K562 (cell line): Measurements from ENCODE around the gene KLK5. TPM values are rescaled to one million over a fixed set of nuclear protein-coding genes. Genes with fewer than 3 reads are reported as not detected.

Experiments
- ATAC-seq: fragments of 200-7000 bp; cut with Tn5 transposase; 3 replicates; pipeline ENCODE4 v1.9.1; 2020; ENCODE audit warnings: moderate library complexity
- BruUV-seq: library from RNA; stranded (reverse); fragments of 400-500 nt; replicated peaks from 2 replicates; lab custom pipeline; 2021; lab: Mats Ljungman, UMichigan
- CTCF ChIA-PET: fragments of 300-600 bp; formaldehyde crosslinking; extraction: SDS; loops from one replicate; lab custom pipeline; 2021; ENCODE audit warnings: low intra/inter-chr PET ratio; lab: Yijun Ruan, JAX
- POLR2A ChIA-PET: fragments of 300-600, 350-650 bp; sonication (Branson Sonifier 250); formaldehyde crosslinking; extraction: SDS; loops from one replicate; lab custom pipeline; 2021; ENCODE audit warnings: antibody characterized with exemption, inconsistent platforms; lab: Yijun Ruan, JAX
- DNase-seq, 4 experiments: peaks; one replicate each; pipeline versions ENCODE4 v3.0.0 to v3.0.0-alpha.2; 2011 to 2018; ENCODE audit warnings: low spot score in 3 of 4, mixed read lengths in 3 of 4; ENCODE audit errors: extremely low read depth in 1 of 4
- FAIRE-seq: peaks from 2 replicates; lab custom pipeline; 2011; peaks lifted over from hg19 to GRCh38; lab: Jason Lieb, UNC
- H2AFZ ChIP-seq: 2 replicates; pipeline ENCODE4 v1.6.0; 2011; ENCODE audit warnings: low read depth, low read length, control low read depth, inconsistent platforms
- H3K27ac ChIP-seq: fragments of 200-600 bp; 3 replicates; pipeline ENCODE4 v1.8.0; 2011; ENCODE audit warnings: low read depth, mild to moderate bottlenecking, control low read depth, inconsistent platforms, low read length, moderate library complexity, mixed read lengths; ENCODE audit errors: extremely low read depth
- H3K27me3 ChIP-seq, 2 experiments: fragments of 300-600 bp in 1 of 2; 2 replicates in 1 of 2; 3 replicates in 1 of 2; pipeline versions ENCODE4 v1.6.0 to v1.8.0; 2011; ENCODE audit warnings: inconsistent platforms in 2 of 2, low read length in 2 of 2, mild to moderate bottlenecking in 1 of 2, mixed read lengths in 1 of 2, moderate library complexity in 1 of 2; ENCODE audit not compliant: control insufficient read depth in 2 of 2, insufficient read depth in 2 of 2
- H3K36me3 ChIP-seq: fragments of 300-600 bp; 3 replicates; pipeline ENCODE4 v1.8.0; 2011; ENCODE audit warnings: mild to moderate bottlenecking, low read length, inconsistent platforms; ENCODE audit not compliant: control insufficient read depth, insufficient read depth
- H3K4me1 ChIP-seq, 2 experiments: fragments of 200-600 bp in 1 of 2; replicated peaks in 1 of 2; 2 replicates in 1 of 2; 3 replicates in 1 of 2; pipeline versions ENCODE4 v1.5.1 to v1.8.0; 2011; ENCODE audit warnings: inconsistent platforms in 2 of 2, low read length in 2 of 2, mild to moderate bottlenecking in 1 of 2, mixed read lengths in 1 of 2, moderate library complexity in 1 of 2; ENCODE audit not compliant: control insufficient read depth in 2 of 2, insufficient read depth in 2 of 2
- H3K4me2 ChIP-seq: 2 replicates; pipeline ENCODE4 v1.6.1; 2011; ENCODE audit warnings: low read length, control low read depth, inconsistent platforms, mixed read lengths; ENCODE audit not compliant: insufficient read depth
- H3K4me3 ChIP-seq: fragments of 200-600 bp; sonication (generic), shearing (Covaris generic); 2 replicates; pipeline ENCODE4 v1.5.1; 2016; ENCODE audit warnings: control low read depth, inconsistent platforms
- H3K79me2 ChIP-seq: fragments of 200-600 bp; 3 replicates; pipeline ENCODE4 v1.8.0; 2011; ENCODE audit warnings: low read length, inconsistent platforms; ENCODE audit not compliant: control insufficient read depth, insufficient read depth
- H3K9ac ChIP-seq, 2 experiments: 2 replicates each; pipeline versions ENCODE4 v1.6.0 to v1.6.1; 2011; ENCODE audit warnings: low read depth in 2 of 2, low read length in 2 of 2, control low read depth in 1 of 2, inconsistent platforms in 1 of 2, mild to moderate bottlenecking in 1 of 2, mixed read lengths in 1 of 2; ENCODE audit not compliant: insufficient read depth in 1 of 2
- H3K9me1 ChIP-seq: one replicate; pipeline ENCODE4 v1.6.0; 2011; ENCODE audit warnings: inconsistent platforms, mild to moderate bottlenecking, low read length, moderate library complexity; ENCODE audit not compliant: control insufficient read depth, insufficient read depth
- H3K9me3 ChIP-seq: replicated peaks from 2 replicates; pipeline ENCODE4 v1.5.1; 2011; ENCODE audit warnings: low read depth, low read length, inconsistent platforms; ENCODE audit not compliant: control insufficient read depth, insufficient read depth
- H4K20me1 ChIP-seq: replicated peaks from 2 replicates; pipeline ENCODE4 v1.6.1; 2011; ENCODE audit warnings: low read length, inconsistent platforms, mixed read lengths; ENCODE audit not compliant: control insufficient read depth, insufficient read depth
- ADNP ChIP-seq: fragments of 200-800 bp; sonication (Bioruptor generic); IDR thresholded peaks from 2 replicates; pipeline ENCODE4 v1.6.1; 2016; ENCODE audit warnings: missing genetic modification characterization, missing compliant biosample characterization
- ARID1B ChIP-seq: fragments of 450-650 bp; IDR thresholded peaks from 2 replicates; pipeline ENCODE4 v1.6.1; 2016; ENCODE audit warnings: antibody characterized with exemption, mild to moderate bottlenecking, inconsistent platforms
- BCOR ChIP-seq: fragments of 450-650 bp; IDR thresholded peaks from 2 replicates; pipeline ENCODE4 v1.6.1; 2016
- EGR1 ChIP-seq: fragments of 450-650 bp; conservative IDR thresholded peaks from 2 replicates; pipeline ENCODE4 v1.6.1; 2017; ENCODE audit warnings: mild to moderate bottlenecking
- ETS2 ChIP-seq: IDR thresholded peaks from 2 replicates; pipeline ENCODE4 v1.6.1; 2016; ENCODE audit warnings: borderline replicate concordance, missing genetic modification characterization, mild to moderate bottlenecking, moderate library complexity, missing compliant biosample characterization; ENCODE audit not compliant: poor library complexity, severe bottlenecking
- GATA2 ChIP-seq: sonication (generic); formaldehyde crosslinking; IDR thresholded peaks from 2 replicates; pipeline ENCODE4 v1.4.0; 2020; ENCODE audit warnings: mild to moderate bottlenecking, missing genetic modification reagents
- HINFP ChIP-seq: fragments of 450-650 bp; conservative IDR thresholded peaks from 2 replicates; pipeline ENCODE4 v1.6.1; 2016; ENCODE audit warnings: missing genetic modification characterization, low read depth, mild to moderate bottlenecking, control low read depth, missing compliant biosample characterization
- KDM1A ChIP-seq, 2 experiments: fragments of 450-650 bp; IDR thresholded peaks; 2 replicates each; pipeline ENCODE4 v1.6.1; 2016; ENCODE audit warnings: mild to moderate bottlenecking in 2 of 2
- KLF16 ChIP-seq: IDR thresholded peaks from 2 replicates; pipeline ENCODE4 v1.6.1; 2016; ENCODE audit warnings: antibody characterized with exemption
- MBD1 ChIP-seq: fragments of 250-450 bp; sonication (Bioruptor Pico); IDR thresholded peaks from 2 replicates; pipeline ENCODE4 v1.8.0; 2022; ENCODE audit warnings: inconsistent platforms
- NR0B1 ChIP-seq: fragments of 450-650 bp; IDR thresholded peaks from one replicate; pipeline ENCODE4 v1.6.1; 2018; ENCODE audit warnings: mild to moderate bottlenecking, moderate library complexity; ENCODE audit not compliant: partially characterized antibody
- PRMT5 ChIP-seq: sonication (generic); formaldehyde crosslinking; IDR thresholded peaks from 2 replicates; pipeline ENCODE4 v1.5.0; 2020; ENCODE audit warnings: missing genetic modification reagents
- SMARCA5 ChIP-seq: fragments of 450-650 bp; IDR thresholded peaks from 2 replicates; pipeline ENCODE4 v1.6.1; 2016
- SMARCE1 ChIP-seq: fragments of 450-650 bp; IDR thresholded peaks from 2 replicates; pipeline ENCODE4 v1.7.1; 2016; ENCODE audit warnings: mild to moderate bottlenecking
- TAL1 ChIP-seq: fragments of 450-650 bp; IDR thresholded peaks from 2 replicates; pipeline ENCODE4 v1.6.1; 2016; ENCODE audit warnings: mild to moderate bottlenecking
- THRAP3 ChIP-seq: fragments of 450-650 bp; IDR thresholded peaks from 2 replicates; pipeline ENCODE4 v1.6.1; 2016; ENCODE audit warnings: mild to moderate bottlenecking, inconsistent platforms, borderline replicate concordance
- ZNF347 ChIP-seq: fragments of 450-650 bp; formaldehyde crosslinking; IDR thresholded peaks from 2 replicates; pipeline ENCODE4 v1.4.0; 2020; ENCODE audit warnings: low read depth, mild to moderate bottlenecking, moderate library complexity
- ZNF395 ChIP-seq: fragments of 200-800 bp; sonication (Bioruptor generic); IDR thresholded peaks from 2 replicates; pipeline ENCODE4 v1.6.1; 2017; ENCODE audit warnings: missing genetic modification characterization, missing compliant biosample characterization
- ZNF561 ChIP-seq: fragments of 450-650 bp; formaldehyde crosslinking; conservative IDR thresholded peaks from 2 replicates; pipeline ENCODE4 v1.4.0; 2020; ENCODE audit warnings: mild to moderate bottlenecking, moderate library complexity
- WGBS: fragments of 100-300 bp; shearing (Covaris generic); methylation state at CpG from one replicate; pipeline ENCODE4 v1.1.6; 2016; ENCODE audit warnings: low coverage, mixed read lengths; ENCODE audit not compliant: insufficient coverage; ENCODE audit errors: missing lambda C conversion rate; 5-methylcytosine and 5-hydroxymethylcytosine counted together
- in situ Hi-C: fragments of 300-500 bp; cut with MboI; formaldehyde crosslinking; loops from 4 replicates; pipeline ENCODE4 v1.15.0; 2018; ENCODE audit warnings: inconsistent platforms, mixed read lengths
- intact Hi-C: fragments of 100-400 bp; cut with micrococcal nuclease; formaldehyde crosslinking; loops from 2 replicates; pipeline ENCODE4 v1.14.2; 2022
- polyA plus RNA-seq, 8 experiments: library from polyadenylated mRNA; depleted of rRNA in 4 of 8; stranded (reverse) in 5 of 8; unstranded in 3 of 8; fragments of >200 nt; fragmentation: Nextera tagmentation in 2 of 8; fragmentation: Illumina TruSeq in 1 of 8; extraction: Ambion mirVana in 2 of 8; extraction: Trizol in 1 of 8; gene quantifications; 2 replicates each; pipeline versions ENCODE4 v1.2.1 to v1.2.3, GENCODE V29; 2011 to 2014; ENCODE audit warnings: inconsistent platforms in 1 of 8, missing spikeins in 1 of 8
- total RNA-seq, 7 experiments: library from RNA; depleted of rRNA in 6 of 7; stranded (reverse); fragments of >200 nt in 6 of 7; fragmentation: Illumina TruSeq in 2 of 7; extraction: Trizol in 2 of 7; gene quantifications; 2 replicates each; pipeline versions ENCODE4 v1.2.1 to v1.2.3, GENCODE V29; 2011 to 2021; ENCODE audit warnings: low replicate concordance in 1 of 7

KLK5 gene
- total and polyA plus RNA-seq, 9 of the 15 experiments (the other 6 are each of a cell fraction or from before 2014, with no cell fraction given): not detected

- FAIRE-seq (no peak), ATAC-seq (peak; percentile 11), DNase-seq (peak in 2 of 4 experiments; percentile 17 to 38)
- 4% methylated on average over 12 of the region's 12 CpGs for WGBS
- Histone ChIP-seq H3K4me2 (peak overlapping the region; percentile 88), H3K9me3 (no peaks in the 10 kb centered on the region), H3K9ac (peak overlapping the region; percentile 53 to 87), H3K36me3 (no peaks in the 10 kb centered on the region), H3K79me2 (no peaks in the 10 kb centered on the region), H3K9me1 (no peaks in the 10 kb centered on the region), H3K4me3 (peak overlapping the region; percentile 26), H3K4me1 (peaks cover 19 to 32% of the 10 kb centered on the region in 2 experiments; a peak in 4 of 5 replicates), H4K20me1 (no peaks in the 10 kb centered on the region), H3K27me3 (peaks cover 0 to 14% of the 10 kb centered on the region in 2 experiments; a peak in 2 of 5 replicates), H3K27ac (peak overlapping the region; percentile 38; the same call in 1 of the 3 replicates), H2AFZ (peak overlapping the region; percentile 97)
- in situ Hi-C loops: no loop called here
- CTCF ChIA-PET: no interaction called here
- BruUV-seq: no TSS peak
- intact Hi-C loops: no loop called here
- POLR2A ChIA-PET: interaction anchor here (0.6 to 1.8 kb wide), 7 partner anchors 9 to 198 kb away, joined by 3 to 11 read pairs (median 3); partner anchors contain the start of gene CTU1
- TF ChIP-seq ARID1B (no peak), TAL1 (no peak), EGR1 (no peak), KLF16 (no peak), SMARCA5 (no peak), ETS2 (tag) (no peak), ZNF347 (CRISPR knock-in tag) (no peak), KDM1A (IDR thresholded peaks at IDR 0.05) (no peak), ZNF561 (no peak), NR0B1 (no peak), ZNF395 (CRISPR knock-in tag) (no peak), PRMT5 (CRISPR knock-in tag) (no peak), HINFP (peak; percentile 85), THRAP3 (no peak), SMARCE1 (0 out of 2 replicates have a peak, but pooled peaks have one; percentile 17), MBD1 (CRISPR knock-in tag) (no peak), ADNP (tag) (no peak), GATA2 (no peak), BCOR (no peak)
Measured at GRCh38 chr19:51002089-51002532, 49.3 kb upstream of the KLK5 start.
